OCI-LY7 (cell line): ENCODE data around the gene LHFPL2.

Experiments used
- EZH2phosphoT487 ChIP-seq: fragments of 200-600 bp; sonication (generic); IDR thresholded peaks from 2 replicates; pipeline ENCODE4 v1.6.1; 2018; ENCODE audit warnings: low read depth, borderline replicate concordance, mild to moderate bottlenecking, mixed run types, antibody characterized with exemption, low read length, moderate library complexity, mixed read lengths
- TF ChIP-seq, protein P1 (sequence below): fragments of 200-600 bp; sonication (generic); conservative IDR thresholded peaks from 2 replicates; pipeline ENCODE4 v1.5.1; 2014; ENCODE audit warnings: mild to moderate bottlenecking, antibody characterized with exemption, low read length, moderate library complexity, mixed read lengths

GRCh38 chr5:78487846-78488245 is 160.7 kb downstream of the LHFPL2 start:
- TF ChIP-seq, protein P1, sequence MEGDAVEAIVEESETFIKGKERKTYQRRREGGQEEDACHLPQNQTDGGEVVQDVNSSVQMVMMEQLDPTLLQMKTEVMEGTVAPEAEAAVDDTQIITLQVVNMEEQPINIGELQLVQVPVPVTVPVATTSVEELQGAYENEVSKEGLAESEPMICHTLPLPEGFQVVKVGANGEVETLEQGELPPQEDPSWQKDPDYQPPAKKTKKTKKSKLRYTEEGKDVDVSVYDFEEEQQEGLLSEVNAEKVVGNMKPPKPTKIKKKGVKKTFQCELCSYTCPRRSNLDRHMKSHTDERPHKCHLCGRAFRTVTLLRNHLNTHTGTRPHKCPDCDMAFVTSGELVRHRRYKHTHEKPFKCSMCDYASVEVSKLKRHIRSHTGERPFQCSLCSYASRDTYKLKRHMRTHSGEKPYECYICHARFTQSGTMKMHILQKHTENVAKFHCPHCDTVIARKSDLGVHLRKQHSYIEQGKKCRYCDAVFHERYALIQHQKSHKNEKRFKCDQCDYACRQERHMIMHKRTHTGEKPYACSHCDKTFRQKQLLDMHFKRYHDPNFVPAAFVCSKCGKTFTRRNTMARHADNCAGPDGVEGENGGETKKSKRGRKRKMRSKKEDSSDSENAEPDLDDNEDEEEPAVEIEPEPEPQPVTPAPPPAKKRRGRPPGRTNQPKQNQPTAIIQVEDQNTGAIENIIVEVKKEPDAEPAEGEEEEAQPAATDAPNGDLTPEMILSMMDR: no peak
- no peak for TF ChIP-seq EZH2phosphoT487
